ENCODE results near the gene CD300E.

DNA sequence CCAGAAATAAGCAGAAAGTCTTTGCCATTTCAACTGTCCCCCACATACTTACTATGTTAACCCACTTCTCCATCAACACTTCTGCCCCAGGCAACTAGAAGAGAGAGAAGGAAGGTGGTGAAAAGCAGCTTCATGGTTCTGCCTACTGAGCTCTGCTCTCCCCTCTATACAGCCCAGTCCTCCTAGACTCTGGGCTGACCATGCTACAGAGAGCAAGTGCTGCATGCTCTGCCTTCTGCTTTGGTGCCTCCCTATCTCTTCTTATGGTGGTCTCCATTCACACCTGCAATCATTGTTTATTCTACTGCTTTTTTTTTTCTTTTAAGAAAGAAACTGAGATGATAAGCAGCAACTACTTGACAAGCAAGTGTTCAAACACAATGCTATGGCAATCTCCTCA, 20.3 kb upstream of the CD300E start:
- TF ChIP-seq GATA2 (IDR thresholded peaks at IDR 0.05; ENCODE audit: low read depth, low read length), result no peak
- no peak for TF ChIP-seq GATA3 (IDR thresholded peaks at IDR 0.05; ENCODE audit: low read depth, low read length)

All from SH-SY5Y (cell line).